KG1 (cell line): ENCODE results near the gene ABCD1.

Experiments
- DNase-seq: peaks from one replicate; lab custom pipeline; 2025; lab: John Stamatoyannopoulos, UW

Gene ABCD1

DNA sequence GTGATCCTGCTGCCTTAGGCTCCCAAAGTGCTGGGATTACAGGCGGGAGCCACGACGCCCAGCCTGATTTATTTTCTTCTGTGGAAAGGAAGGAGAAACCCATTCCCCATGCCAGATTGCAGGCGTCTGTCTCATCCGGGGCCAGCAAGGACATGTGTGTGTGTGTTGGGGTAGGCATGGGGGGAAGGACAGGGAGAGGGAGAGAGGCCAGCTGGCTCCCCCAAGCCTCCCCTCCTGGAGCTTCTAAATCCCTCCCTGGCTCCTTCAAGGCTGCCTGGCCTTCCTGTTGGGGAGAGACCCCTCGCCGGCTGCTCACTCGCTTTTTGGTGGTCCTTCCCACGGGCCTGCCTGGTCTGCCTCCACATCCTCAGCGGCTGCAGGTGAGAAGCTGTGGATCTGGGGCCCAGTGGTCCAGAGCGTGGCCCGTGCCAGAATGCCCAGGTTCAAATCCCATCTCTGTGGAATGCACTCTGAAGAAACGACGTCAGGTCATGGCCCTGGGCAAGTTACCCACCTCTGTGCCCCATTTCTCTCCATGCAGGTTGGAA, 38.0 kb downstream of the ABCD1 start:
- no peak for DNase-seq

DNA sequence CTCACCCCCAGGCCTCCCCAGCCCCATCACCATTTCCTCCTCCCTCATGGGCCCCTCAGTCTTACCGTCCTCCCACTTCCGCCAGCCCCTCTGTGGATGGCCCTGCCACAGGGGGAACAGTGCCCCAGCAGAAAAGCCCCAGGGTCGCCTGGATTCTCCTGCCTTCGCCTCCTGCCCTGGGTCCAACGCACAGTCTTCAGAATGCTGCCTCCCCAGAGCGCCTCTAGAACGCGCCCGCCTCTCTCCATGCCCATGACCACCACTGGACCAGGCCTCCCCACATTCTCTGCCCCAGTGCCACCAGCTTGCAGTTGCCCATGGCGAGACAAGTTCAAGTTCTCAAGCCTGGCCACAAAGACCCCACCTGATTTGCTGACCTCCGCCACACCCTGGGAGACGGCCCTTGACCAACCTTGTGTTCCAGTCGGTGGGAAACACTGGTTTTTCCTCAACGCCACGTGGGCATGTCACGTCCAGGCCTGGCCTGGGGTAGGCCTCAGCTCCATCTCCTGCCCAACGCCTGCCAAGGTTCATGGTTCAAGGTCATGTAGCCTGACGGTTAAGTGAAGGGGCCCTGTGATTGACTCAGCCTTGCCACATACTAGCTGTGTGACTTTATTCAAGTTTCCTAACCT, 38.8 kb downstream of the ABCD1 start:
- DNase-seq: no peak

DNA sequence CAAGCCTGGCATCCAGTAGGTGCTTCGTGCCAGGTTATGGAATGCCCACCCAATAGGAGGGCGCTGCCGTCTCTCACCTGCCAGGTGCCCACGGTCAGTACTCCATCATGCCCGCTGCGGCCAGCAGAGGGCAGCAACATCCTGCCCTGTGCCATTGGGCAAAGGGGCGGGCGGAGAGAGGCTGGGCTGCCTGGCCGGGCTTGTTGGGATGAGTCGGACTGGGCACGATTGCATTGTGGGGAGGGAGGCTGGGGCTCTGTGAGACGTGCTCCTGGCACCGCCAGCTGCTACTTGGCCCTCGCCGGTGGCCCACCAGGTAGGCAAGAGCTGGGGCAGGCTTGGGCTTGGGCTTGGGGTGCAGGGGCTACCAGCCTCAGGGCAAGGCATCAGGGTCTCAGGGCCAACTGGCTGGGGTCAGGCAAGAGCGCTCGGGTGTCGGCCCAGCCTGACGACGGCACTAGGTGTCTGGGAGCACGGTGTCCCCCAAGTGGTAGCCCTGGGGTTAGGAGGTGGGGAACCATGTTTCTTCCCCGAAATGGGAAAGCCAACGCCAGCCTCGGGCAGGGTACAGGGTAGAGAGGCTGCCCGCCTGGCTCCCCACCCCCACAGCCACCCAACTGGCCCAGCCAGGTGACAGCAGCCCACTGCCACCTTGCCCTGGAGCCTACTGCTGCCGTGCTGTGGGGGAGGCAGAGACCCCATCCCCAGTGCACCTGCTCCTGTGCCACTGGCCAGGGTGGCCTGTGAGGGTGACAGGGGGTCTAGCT, 39.5 kb downstream of the ABCD1 start, which contains the start of gene PLXNB3:
Gene PLXNB3, plus strand, starts transcription at position 261 of the 767 bp plus-strand sequence. CDS start 1,287 bp downstream, outside the sequence.
- peak; percentile 0 for DNase-seq

DNA sequence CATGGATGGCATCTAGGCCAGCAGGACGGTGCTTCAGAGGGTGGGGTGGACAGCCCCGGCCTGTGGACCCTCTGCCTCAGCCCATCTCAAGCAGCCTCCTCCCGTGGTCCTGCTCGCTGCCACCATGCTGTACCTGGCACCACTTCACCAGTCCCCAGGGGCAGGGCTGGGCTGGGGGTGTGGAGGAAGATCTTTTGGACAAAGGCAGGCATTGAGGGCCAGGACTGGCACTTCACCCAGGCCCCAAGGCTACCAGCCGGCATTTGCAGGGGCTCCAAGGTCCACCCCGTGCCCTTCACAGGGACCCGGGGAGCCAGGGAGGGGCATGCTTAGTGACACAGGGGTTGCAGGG, 40.1 kb downstream of the ABCD1 start:
- no peak for DNase-seq

DNA sequence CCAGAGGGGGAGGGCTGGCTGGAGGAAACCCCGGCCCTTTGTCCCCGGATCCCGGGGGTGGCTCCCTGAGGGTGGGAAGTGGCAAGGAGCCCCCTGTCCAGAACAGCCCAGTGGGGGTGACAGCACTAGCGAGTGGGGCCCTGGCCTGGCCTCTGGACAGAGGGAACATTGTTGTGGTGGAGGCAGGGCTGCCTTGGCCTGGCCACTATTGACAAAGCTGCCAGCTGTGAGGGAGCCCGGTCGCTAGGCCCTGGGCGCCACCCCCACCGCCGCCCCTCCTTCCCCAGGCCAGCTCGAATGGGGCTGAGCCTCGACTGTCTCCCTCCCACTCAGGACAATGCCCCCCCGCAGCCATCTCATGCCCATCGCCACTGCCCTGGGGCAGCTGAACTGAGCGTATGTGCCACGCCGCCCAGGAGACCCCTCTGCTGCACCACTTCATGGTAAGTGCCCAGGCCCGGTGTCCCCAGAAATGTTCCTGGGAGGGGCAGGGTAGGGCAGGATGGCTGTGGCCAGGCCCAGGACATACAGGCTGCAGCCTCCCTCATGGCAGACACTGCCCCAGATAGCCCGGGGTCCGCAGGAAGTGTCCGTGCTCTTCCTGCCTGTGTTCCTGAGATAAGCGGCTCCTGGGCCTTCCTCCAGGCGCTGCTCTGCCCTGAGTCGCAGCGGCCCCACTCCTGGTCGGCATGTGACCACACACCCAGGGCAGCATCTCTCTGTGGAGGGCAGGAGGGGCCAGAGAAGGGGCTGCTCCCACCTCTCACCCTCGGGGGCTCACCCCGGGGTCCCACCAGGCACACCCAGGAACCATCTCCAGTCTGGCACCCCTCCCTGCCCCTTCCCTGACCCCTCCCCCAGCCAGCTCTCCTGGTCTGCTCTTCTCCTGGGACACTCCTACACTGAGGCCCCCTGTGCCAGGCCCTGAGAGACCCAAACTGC, 40.8 kb downstream of the ABCD1 start:
- no peak for DNase-seq

DNA sequence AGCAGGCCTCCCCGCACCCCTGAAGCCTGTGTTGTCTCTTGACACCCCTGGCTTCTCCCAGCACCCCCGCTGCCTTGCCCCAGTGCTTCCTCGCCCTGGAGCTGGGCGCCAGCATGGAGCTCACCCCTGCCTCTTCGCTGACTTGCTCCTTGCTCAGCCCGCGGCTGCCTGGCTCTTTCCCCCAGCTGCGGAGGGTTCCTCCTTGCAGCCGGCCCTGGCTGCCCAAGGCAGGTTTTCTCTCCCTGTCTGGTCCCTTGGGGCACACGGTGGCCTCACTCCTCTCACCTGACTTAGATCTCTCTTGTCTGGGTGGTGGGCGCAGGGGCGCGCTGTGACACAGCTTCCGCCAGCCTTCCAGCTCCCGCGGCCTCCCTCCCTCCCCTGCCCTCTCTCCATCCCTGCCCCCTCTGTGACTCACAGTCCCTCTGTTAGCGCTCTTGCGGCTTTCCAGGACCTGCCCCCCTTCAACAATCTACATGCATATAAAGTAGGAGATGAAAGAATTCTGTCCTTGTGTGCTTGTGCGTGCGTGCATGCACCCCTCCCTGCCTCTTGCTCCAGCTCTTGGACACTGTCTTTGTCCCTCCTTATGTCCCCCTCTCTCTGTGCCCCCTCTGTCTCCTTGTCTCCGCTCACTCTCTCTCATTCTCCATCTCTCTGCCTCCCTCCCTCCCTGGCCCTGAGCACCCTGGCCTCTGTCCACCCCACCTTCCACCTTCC, 41.6 kb downstream of the ABCD1 start:
- no peak for DNase-seq

DNA sequence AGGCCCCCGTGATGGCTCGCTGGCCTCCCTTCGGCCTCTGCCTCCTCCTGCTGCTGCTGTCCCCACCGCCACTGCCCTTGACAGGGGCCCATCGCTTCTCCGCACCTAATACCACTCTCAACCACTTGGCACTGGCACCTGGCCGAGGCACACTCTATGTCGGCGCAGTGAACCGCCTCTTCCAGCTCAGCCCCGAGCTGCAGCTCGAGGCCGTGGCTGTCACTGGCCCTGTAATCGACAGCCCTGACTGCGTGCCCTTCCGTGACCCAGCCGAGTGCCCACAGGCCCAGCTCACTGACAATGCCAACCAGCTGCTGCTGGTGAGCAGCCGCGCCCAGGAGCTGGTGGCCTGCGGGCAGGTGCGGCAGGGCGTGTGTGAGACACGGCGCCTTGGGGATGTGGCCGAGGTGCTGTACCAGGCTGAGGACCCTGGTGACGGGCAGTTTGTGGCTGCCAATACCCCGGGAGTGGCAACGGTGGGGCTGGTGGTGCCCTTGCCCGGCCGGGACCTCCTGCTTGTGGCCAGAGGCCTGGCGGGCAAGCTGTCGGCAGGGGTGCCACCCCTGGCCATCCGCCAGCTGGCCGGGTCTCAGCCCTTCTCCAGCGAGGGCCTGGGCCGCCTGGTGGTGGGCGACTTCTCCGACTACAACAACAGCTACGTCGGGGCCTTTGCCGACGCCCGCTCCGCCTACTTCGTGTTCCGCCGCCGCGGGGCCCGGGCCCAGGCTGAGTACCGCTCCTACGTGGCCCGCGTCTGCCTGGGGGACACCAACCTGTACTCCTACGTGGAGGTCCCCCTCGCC, 42.4 kb downstream of the ABCD1 start:
- no peak for DNase-seq

DNA sequence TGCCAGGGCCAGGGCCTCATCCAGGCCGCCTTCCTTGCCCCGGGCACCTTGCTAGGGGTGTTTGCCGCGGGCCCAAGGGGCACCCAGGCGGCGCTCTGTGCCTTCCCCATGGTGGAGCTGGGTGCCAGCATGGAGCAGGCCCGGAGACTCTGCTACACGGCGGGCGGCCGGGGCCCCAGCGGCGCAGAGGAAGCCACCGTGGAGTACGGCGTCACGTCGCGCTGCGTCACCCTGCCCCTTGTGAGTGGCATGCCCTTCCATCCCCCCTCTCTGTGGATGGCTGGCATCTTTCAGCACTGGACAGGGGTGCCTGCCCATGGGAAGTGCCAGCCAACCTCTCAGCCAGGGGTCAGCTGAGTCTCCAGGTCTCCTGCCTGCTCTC, 43.0 kb downstream of the ABCD1 start:
- no peak for DNase-seq

DNA sequence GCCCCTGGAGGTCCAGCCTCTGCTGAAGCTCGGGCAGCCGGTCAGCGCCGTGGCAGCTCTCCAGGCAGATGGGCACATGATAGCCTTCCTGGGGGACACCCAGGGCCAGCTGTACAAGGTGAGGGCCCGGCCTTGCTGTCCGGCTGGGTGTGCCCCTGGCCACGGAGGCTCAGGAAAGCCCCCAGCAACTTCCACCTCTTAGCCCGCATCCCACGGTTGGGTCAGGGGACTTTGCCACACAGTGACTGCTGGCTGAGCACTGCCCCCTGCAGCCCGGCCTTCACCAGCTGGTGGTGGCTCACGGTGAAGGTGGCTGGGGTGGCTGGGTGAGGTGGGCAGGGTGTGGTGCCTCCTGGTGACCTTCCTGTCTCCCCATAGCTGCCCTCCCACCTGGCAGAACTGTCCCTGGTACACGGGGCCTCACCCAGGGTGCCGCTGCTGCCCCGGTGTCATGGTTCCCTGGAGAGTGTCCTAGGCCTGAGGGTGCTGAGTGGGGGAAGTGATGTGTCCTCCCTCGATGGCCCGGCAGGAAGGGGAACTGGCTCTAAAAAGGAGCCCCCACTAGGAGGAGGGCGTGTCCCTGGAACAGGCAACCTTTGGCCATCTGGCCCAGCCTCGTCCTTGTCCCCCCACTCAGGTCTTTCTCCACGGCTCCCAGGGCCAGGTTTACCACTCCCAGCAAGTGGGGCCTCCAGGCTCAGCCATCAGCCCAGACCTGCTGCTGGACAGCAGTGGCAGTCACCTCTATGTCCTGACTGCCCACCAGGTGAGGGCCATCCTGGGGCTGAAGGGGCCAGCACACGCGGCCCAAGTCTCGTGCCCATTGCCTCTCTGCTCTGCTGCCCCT, 43.9 kb downstream of the ABCD1 start:
- DNase-seq: no peak

DNA sequence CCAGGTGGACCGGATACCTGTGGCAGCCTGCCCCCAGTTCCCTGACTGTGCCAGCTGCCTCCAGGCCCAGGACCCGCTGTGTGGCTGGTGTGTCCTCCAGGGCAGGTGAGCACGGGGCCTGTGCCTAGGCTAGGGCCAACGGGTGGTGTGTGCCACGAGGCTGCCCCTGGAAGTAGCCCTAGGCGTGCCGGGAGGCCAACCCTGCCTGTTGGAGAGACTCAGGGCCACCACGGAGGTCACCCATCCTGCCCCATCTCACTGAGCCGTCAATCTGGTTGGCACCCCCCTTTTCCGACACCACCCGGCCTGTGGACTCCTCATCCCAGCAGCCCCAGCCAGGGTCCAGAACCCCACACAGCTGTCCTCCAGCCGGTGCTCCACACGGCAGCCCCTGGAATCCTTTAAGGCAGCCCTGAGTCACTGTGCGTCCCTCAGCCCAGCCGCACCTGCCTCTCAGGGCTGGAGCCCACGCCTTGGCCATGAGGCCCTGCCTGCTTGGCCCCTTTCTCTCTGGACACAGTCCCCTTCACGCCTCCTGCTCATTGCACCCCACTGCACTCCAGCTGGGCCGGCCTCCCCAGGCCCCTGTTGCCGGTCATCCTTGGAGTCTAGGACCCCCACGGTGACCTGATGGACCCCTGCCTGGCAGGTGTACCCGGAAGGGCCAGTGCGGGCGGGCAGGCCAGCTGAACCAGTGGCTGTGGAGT, 44.7 kb downstream of the ABCD1 start:
- DNase-seq: no peak

DNA sequence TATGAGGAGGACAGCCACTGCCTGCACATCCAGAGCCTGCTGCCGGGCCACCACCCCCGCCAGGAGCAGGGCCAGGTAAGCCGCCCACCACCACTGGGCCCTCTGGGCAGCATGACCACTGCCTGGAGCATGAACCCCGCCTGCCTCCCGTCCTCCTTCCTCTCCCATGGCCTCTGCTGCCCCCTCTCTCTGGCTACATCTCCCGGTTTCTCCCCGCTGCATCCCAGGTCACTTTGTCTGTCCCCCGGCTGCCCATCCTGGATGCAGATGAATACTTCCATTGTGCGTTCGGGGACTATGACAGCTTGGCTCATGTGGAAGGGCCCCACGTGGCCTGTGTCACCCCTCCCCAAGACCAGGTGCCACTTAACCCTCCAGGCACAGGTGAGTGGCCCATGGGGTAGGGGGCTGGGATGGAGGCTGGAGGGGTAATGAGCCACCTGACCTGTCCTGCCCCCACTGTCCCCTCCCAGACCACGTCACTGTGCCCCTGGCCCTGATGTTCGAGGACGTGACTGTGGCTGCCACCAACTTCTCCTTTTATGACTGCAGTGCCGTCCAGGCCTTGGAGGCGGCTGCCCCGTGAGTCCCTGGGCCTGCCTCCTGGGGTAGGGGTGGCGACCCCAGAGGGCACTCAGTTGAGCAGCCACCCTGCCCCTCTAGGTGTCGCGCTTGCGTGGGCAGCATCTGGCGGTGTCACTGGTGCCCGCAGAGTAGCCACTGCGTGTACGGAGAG, 45.4 kb downstream of the ABCD1 start:
- no peak for DNase-seq

DNA sequence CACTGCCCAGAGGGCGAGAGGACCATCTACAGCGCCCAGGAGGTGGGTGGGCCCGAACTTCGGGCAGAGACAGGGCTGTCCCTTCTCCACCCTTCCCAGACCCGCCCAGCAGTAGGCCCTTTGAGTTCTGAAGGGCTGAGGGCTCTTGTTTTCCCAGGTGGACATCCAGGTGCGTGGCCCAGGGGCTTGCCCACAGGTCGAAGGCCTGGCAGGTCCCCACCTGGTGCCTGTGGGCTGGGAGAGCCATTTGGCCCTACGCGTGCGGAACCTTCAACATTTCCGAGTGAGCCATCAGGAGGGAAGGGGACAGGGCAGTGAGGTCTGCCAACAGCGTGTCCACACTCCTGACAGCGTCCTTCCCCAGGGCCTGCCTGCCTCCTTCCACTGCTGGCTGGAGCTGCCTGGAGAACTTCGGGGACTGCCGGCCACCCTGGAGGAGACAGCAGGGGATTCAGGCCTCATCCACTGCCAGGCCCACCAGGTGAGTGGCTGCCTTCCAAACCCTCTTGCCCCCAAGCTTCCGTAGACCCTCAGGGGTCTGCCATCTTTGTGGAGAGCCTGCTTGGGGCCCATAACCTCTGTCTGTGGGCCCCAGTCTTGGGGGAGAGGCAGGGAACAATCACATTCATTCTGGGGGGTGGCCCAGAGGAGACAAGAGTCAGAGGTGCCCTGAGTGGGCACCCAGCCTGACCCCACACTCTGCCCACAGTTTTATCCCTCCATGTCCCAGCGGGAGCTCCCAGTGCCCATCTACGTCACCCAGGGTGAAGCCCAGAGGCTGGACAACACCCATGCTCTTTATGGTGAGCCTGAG, 46.2 kb downstream of the ABCD1 start:
- DNase-seq: no peak

DNA sequence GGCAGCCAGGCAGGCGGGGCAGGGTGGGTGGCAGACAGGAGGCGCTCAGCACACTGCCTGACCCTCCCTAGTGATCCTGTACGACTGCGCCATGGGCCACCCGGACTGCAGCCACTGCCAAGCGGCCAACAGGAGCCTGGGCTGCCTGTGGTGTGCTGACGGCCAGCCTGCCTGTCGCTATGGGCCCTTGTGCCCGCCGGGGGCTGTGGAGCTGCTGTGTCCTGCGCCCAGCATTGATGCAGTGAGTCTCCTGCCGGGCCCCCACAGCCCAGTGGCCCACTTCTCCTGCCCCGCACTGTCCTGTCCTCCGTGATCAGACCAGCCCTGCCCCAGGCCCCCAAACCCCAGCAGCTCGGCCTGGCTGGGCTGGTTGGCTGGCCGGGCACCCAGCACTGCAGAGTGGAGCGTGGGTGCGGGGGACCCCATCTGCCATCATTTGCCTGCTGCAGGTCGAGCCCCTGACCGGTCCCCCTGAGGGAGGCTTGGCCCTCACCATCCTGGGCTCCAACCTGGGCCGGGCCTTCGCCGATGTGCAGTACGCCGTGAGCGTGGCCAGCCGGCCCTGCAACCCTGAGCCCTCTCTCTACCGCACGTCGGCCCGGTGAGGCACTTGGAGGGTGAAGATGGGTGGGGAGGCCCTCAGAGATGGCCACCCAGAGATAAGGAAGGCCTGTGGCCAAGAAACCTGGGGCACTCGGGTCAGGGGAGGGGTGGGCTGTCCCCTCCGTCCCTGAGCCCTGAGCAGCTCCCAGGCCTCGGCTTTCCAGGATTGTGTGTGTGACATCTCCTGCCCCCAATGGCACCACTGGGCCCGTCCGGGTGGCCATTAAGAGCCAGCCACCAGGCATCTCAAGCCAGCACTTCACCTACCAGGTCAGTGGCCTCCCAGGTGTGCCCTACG, 47.0 kb downstream of the ABCD1 start:
- no peak for DNase-seq

DNA sequence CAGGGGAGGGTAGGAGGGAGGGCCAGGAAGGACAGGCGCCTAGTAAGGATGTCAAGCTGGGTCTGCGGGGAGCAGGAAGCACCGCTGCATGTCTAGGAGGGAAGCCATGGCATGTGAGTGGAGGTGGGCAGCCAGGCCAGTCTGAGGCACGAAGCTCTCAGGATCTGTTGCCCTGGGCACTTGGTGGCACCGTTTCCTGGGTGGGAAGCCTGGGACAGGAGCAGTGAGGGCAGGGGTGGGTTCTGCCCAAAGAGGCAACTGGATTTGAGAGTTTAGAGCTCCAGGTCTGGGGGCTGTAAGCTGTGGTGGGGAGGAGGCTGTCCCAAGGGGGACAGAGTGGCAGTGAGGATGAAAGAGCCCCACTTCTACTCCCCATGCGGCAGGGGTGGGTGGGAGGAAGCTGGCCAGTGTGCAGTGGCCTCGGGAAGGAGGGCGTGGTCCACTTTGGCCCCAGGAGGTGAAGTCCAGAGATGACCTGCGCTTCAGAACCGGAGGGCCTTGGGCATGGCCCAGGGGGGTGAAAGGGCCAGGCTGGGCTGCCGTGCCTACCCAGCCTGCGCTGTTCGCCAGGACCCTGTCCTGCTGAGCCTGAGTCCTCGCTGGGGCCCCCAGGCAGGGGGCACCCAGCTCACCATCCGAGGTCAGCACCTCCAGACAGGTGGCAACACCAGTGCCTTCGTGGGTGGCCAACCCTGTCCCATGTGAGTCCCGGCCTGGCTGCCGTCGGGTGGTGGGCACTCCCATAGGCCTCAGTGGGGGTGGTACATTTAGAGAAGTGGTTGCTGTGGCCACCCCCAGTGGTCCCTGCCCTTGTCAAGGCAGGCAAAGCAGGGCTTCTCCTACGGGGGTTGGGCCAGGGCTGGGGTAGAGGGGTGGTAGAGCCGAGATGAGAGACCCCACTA, 47.9 kb downstream of the ABCD1 start:
- no peak for DNase-seq

DNA sequence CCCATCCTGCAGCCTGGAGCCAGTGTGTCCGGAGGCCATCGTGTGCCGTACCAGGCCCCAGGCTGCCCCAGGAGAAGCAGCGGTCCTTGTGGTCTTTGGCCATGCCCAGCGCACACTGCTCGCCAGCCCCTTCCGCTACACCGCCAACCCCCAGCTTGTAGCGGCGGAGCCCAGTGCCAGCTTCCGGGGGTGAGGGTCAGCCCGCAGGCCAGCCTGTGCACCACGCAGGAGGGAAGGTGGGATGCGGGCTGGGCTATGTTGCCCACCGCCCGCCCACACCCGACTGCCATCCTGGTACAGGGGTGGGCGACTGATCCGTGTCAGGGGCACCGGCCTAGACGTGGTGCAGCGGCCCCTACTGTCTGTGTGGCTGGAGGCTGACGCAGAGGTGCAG, 48.6 kb downstream of the ABCD1 start:
- DNase-seq: no peak
